Measurements from ENCODE around the gene CPNE7.

- TF ChIP-seq USF1 (IDR thresholded peaks at IDR 0.05) (no peak), FOXM1 (IDR thresholded peaks at IDR 0.05; ENCODE audit: borderline replicate concordance, low read depth) (no peak), CEBPB (IDR thresholded peaks at IDR 0.05) (no peak), REST (IDR thresholded peaks at IDR 0.05; ENCODE audit: low read depth) (no peak), YY1 (IDR thresholded peaks at IDR 0.05; ENCODE audit: low read depth) (no peak)
These were observed at the start of gene CPNE7 for GRCh38 chr16:89575247-89576152.

Data from Ishikawa (cell line).